ENCODE measurements around the gene SSTR4. TPM values are rescaled to one million over a fixed set of nuclear protein-coding genes. Genes with fewer than 3 reads are reported as not detected.

Gene SSTR4
- total and polyA plus RNA-seq, 2 donors (not counting 3 experiments of a cell fraction or from before 2014, with no cell fraction given), result not detected

DNA sequence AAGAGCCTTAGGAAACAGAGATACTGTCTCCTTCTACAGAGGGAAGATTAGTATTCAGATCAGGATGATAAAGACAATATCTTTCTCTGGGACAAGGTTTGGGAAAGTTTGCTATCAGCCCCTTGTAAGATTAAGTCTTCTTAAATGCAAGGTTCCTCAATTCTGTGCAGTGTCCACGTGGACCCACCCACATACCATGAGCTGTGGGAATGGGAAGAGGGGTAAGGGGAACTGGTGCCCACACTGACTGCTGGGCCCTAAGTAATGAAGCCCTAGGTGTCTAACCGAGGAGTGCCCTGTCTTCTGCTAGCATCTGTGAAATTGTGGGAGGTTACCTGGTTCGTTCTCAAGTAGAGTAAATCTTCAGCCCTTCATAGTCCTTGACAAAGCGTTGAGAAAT is 5.8 kb upstream of the SSTR4 start:
- CTCF ChIA-PET, result interaction anchor here (1.0 to 1.3 kb wide), 2 partner anchors 55 to 337 kb away, joined by 3 read pairs; no protein-coding TSS in a partner anchor
- no TSS peak for BruUV-seq (replicated peaks)

More for the DNA sequence above, 5.8 kb upstream of the SSTR4 start:
- no peaks in the 10 kb centered on the region for H3K4me1 ChIP-seq (ENCODE audit: control insufficient read depth, extremely low read depth, insufficient read depth, low read length)
- dilution Hi-C loops (cut with MboI; ENCODE audit: extremely low pct_ligation_motif_present, low sequenced_read_pairs), result no loop called here
- H3K9me3 ChIP-seq (replicated peaks; ENCODE audit: control insufficient read depth, insufficient read depth, low read length), result no peaks in the 10 kb centered on the region
- no peaks in the 10 kb centered on the region for H4K20me1 ChIP-seq (replicated peaks; ENCODE audit: control insufficient read depth, extremely low read depth, insufficient read depth, low read length)
- POLR2A ChIA-PET, result no interaction called here
- TF ChIP-seq, protein P1, sequence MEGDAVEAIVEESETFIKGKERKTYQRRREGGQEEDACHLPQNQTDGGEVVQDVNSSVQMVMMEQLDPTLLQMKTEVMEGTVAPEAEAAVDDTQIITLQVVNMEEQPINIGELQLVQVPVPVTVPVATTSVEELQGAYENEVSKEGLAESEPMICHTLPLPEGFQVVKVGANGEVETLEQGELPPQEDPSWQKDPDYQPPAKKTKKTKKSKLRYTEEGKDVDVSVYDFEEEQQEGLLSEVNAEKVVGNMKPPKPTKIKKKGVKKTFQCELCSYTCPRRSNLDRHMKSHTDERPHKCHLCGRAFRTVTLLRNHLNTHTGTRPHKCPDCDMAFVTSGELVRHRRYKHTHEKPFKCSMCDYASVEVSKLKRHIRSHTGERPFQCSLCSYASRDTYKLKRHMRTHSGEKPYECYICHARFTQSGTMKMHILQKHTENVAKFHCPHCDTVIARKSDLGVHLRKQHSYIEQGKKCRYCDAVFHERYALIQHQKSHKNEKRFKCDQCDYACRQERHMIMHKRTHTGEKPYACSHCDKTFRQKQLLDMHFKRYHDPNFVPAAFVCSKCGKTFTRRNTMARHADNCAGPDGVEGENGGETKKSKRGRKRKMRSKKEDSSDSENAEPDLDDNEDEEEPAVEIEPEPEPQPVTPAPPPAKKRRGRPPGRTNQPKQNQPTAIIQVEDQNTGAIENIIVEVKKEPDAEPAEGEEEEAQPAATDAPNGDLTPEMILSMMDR (IDR thresholded peaks at IDR 0.05; ENCODE audit: extremely low read depth in 1 of 2, insufficient read depth in 1 of 2, low read depth in 1 of 2, low read length in 2 of 2), result no peak
- TF ChIP-seq, protein P2, sequence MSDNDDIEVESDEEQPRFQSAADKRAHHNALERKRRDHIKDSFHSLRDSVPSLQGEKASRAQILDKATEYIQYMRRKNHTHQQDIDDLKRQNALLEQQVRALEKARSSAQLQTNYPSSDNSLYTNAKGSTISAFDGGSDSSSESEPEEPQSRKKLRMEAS (IDR thresholded peaks at IDR 0.05; ENCODE audit: insufficient read depth, insufficient read length), result no peak
- TF ChIP-seq EZH2 (IDR thresholded peaks at IDR 0.05; ENCODE audit: borderline replicate concordance, low read depth, low read length, severe bottlenecking) (no peak), POLR2AphosphoS5 (IDR thresholded peaks at IDR 0.05; ENCODE audit: insufficient read depth, low read depth, low read length) (no peak), GATA2 (IDR thresholded peaks at IDR 0.05; ENCODE audit: insufficient read depth, insufficient read length, low read depth, low read length) (no peak), POLR2A (IDR thresholded peaks at IDR 0.05; ENCODE audit: low read depth, low read length) (no peak), MYC (IDR thresholded peaks at IDR 0.05; ENCODE audit: low read depth, low read length) (no peak), FOS (IDR thresholded peaks at IDR 0.05; ENCODE audit: borderline replicate concordance, insufficient read depth, low read length) (no peak), JUN (IDR thresholded peaks at IDR 0.05; ENCODE audit: borderline replicate concordance, insufficient read depth, insufficient read length, low read depth) (no peak)
- no peak overlapping the region for H3K27ac ChIP-seq (ENCODE audit: insufficient read depth, low read depth, low read length)
- intact Hi-C loops (cut with micrococcal nuclease), result no loop called here
- H3K9me1 ChIP-seq (replicated peaks; ENCODE audit: control insufficient read depth, extremely low read depth, insufficient read depth, low read length), result no peaks in the 10 kb centered on the region
- H3K36me3 ChIP-seq (ENCODE audit: control insufficient read depth in 2 of 2, extremely low read depth in 1 of 2, insufficient read depth in 2 of 2, low read length in 2 of 2), result no peaks in the 10 kb centered on the region
- FAIRE-seq, result no peak
- H3K27me3 ChIP-seq (ENCODE audit: control insufficient read depth in 2 of 2, insufficient read depth in 2 of 2, low read length in 2 of 2), result peaks cover 10 to 11% of the 10 kb centered on the region in 2 experiments
- H3K9ac ChIP-seq (replicated peaks; ENCODE audit: extremely low read depth, insufficient read depth, low read length), result no peak overlapping the region
- no peak overlapping the region for H2AFZ ChIP-seq (ENCODE audit: low read depth, low read length)
- no peak overlapping the region for H3K4me3 ChIP-seq (replicated peaks in 1 of 3; ENCODE audit: insufficient read depth in 1 of 3, low read depth in 1 of 3, low read length in 3 of 3)
- no peak overlapping the region for H3K4me2 ChIP-seq (ENCODE audit: insufficient read depth, low read length)
- no peaks in the 10 kb centered on the region for H3K79me2 ChIP-seq (ENCODE audit: control insufficient read depth, insufficient read depth, low read length)
- DNase-seq (ENCODE audit: low read depth, low spot score), result no peak
